Esophagus (tissue), 2 donors: ENCODE results near the gene CNOT6L. TPM values are rescaled to one million over a fixed set of nuclear protein-coding genes. Genes with fewer than 3 reads are reported as not detected.

Experiments used
- H3K27ac ChIP-seq, 2 donors: one replicate each; pipeline ENCODE4 v1.5.1; 2013; ENCODE audit warnings: low read depth in 2 of 2, mild to moderate bottlenecking in 2 of 2, inconsistent platforms in 1 of 2, low read length in 1 of 2, moderate library complexity in 1 of 2
- H3K27me3 ChIP-seq, 2 donors: one replicate each; pipeline ENCODE4 v1.6.1; 2013; ENCODE audit warnings: low read length in 2 of 2, control low read depth in 1 of 2, mild to moderate bottlenecking in 1 of 2; ENCODE audit not compliant: insufficient read depth in 2 of 2, control insufficient read depth in 1 of 2
- H3K36me3 ChIP-seq, 2 donors: one replicate each; pipeline ENCODE4 v1.6.1; 2013; ENCODE audit warnings: low read length in 1 of 2; ENCODE audit not compliant: control insufficient read depth in 2 of 2, insufficient read depth in 2 of 2
- H3K4me1 ChIP-seq, 2 donors: one replicate each; pipeline ENCODE4 v1.6.1; 2013; ENCODE audit warnings: low read length in 1 of 2; ENCODE audit not compliant: control insufficient read depth in 2 of 2, insufficient read depth in 2 of 2
- H3K4me3 ChIP-seq, 2 donors: one replicate each; pipeline ENCODE4 v1.5.1; 2013; ENCODE audit warnings: low read length in 2 of 2, mild to moderate bottlenecking in 2 of 2, low read depth in 1 of 2, moderate library complexity in 1 of 2
- H3K9me3 ChIP-seq, 2 donors: one replicate each; pipeline ENCODE4 v1.6.1; 2013; ENCODE audit warnings: mild to moderate bottlenecking in 2 of 2, low read depth in 1 of 2, low read length in 1 of 2, moderate library complexity in 1 of 2; ENCODE audit not compliant: control insufficient read depth in 2 of 2, insufficient read depth in 1 of 2
- WGBS, 2 donors: extraction: QIAGEN DNeasy Blood & Tissue Kit; methylation state at CpG; one replicate each; pipeline ENCODE4 v1.1.7; 2013; 5-methylcytosine and 5-hydroxymethylcytosine counted together
- polyA plus RNA-seq, 2 donors: library from polyadenylated mRNA; stranded (reverse); fragments of 200-250 nt; gene quantifications; one replicate each; pipeline ENCODE4 v1.2.3, GENCODE V29; 2013
- donor health status: healthy with polysubstance abuse.
- donor health status: Bipolar disorder and iron deficiency.

The CNOT6L gene
- polyA plus RNA-seq, 2 donors, result 2.8 to 4.3 TPM

DNA sequence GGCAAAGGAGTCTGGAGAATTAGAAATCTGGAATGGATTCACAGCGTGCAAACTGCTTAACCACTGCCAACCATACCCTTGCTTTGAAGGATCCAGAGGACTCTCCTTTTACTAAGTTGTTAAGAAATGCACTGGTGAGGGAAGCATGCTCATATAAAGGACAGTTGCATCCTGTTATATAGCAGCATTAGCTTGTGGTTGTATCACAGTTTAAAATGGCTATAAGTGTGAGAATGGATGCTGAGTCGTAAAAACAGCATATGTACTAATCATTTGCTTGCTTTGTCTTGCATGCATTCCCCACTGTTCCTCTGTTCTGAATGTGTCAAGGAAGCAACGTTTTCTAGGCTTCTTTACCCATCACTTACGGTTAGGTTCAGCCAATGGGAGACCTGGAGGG, 112.5 kb downstream of the CNOT6L start:
- Histone ChIP-seq H3K9me3 (no peaks in the 10 kb centered on the region), H3K4me1 (no peaks in the 10 kb centered on the region), H3K27ac (no peak overlapping the region), H3K27me3 (no peaks in the 10 kb centered on the region), H3K36me3 (no peaks in the 10 kb centered on the region), H3K4me3 (no peak overlapping the region)
- WGBS, 2 donors, result 63 to 68% methylated on average over 4 of the region's 4 CpGs

DNA sequence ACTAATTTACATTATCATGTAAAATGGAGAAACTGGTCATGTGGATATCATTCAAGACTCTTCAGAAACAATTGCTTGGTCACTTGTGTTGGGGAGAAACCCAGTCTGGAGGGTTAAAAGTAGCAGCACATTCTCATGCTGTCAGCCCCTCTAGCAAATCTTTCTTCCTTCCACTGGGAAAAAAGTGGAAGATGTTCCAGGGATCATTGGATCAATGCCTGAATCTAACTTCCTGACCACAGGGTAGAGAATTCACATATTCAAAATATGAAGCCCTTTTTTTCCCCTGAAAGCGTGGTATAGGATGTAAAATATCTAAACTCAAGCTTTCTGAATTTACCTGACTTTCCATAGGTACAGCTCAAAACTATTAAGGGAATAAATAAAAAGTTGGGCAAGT, 115.5 kb downstream of the CNOT6L start:
- Histone ChIP-seq H3K27ac (no peak overlapping the region), H3K27me3 (no peaks in the 10 kb centered on the region), H3K36me3 (no peaks in the 10 kb centered on the region), H3K4me3 (no peak overlapping the region), H3K4me1 (no peaks in the 10 kb centered on the region), H3K9me3 (no peaks in the 10 kb centered on the region)
- WGBS, 2 donors, result 92 to 100% methylated on average over 1 of the region's 1 CpG

DNA sequence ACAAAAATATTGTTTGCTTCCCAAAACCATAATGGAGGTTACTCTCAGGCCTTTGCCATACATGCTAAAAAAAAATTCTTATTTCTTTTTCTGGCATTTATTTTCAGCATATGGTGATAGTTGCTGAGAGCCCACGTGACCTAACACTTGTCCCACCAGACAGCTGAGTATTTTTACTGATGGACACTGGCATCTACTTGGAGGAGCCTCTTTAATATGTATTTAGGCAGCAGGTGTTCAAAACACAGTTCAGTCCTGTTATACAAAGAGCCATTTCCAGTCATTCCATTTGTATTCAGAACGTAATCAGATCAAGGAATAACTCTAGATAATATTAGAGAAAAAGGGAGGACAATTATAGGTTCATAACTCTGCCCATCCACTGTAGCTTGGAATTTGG, 118.0 kb downstream of the CNOT6L start:
- 79 to 80% methylated on average over 2 of the region's 2 CpGs for WGBS, 2 donors
- Histone ChIP-seq H3K4me3 (no peak overlapping the region), H3K27me3 (no peaks in the 10 kb centered on the region), H3K9me3 (no peaks in the 10 kb centered on the region), H3K27ac (no peak overlapping the region), H3K4me1 (no peaks in the 10 kb centered on the region), H3K36me3 (no peaks in the 10 kb centered on the region)

DNA sequence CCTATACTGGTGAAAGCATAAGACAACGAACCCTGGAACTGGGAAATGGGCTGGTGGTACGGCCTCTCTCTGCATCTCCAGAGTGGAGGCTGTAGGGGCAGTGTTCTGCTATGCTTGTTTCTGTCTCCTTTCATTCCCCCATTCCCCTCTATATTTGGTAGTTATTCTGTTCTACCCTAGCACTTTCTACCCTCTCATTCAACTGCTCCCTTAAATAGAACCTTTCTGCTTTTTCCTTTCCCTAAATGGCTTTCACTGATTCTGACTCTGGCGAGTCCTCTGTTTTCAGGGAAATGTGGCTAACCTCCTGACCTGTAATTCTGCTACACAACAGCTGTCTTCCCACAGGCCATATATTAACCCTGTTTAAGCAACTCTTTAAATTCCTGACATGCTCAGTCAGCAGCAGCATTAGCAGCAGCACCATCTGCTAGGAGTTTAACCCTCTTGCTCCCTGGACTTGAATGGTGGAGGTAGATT, 119.4 kb downstream of the CNOT6L start:
- no peak overlapping the region for H3K4me3 ChIP-seq
- H3K36me3 ChIP-seq, result no peaks in the 10 kb centered on the region
- no peak overlapping the region for H3K27ac ChIP-seq
- no peaks in the 10 kb centered on the region for H3K9me3 ChIP-seq
- H3K27me3 ChIP-seq, result no peaks in the 10 kb centered on the region
- WGBS, 2 donors, result 53 to 58% methylated on average over 3 of the region's 3 CpGs
- no peaks in the 10 kb centered on the region for H3K4me1 ChIP-seq

DNA sequence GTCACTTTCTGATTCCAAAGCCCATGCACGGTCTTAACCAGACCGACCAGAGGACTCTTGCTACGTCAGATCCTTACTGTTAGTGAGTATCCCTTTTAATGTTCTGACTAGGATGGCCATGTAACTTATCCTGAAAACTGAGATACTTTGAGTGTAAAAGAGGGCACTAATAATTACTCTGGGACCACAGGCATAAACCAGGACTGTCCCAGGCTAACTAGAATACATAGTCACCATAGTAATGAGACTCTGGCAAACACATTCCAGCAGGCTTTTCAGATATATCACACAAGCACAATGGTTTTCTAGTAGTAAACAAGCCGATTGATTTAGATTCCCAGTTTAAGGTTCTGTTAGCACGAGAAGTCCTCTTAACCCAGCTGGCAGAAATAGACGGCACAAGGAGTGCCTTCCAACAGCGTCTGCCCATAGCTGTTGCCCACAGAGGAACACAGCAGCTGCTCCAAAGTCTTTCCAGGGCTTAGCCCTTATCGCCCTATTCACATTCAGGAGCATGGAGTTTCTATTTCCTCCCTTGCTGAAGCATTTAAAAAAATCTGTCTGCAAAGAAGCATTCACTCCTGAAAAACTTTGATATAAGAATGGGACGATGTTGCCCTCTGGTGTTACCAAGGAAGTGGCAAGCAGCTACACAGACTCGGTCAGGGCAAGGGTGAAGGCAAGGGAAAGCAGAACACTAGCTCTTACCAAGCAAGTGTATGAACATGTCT, 121.1 kb downstream of the CNOT6L start:
- WGBS, 2 donors, result 48 to 66% methylated on average over 10 of the region's 10 CpGs
- no peaks in the 10 kb centered on the region for H3K9me3 ChIP-seq
- no peak overlapping the region for H3K4me3 ChIP-seq
- H3K36me3 ChIP-seq, result no peaks in the 10 kb centered on the region
- no peaks in the 10 kb centered on the region for H3K27me3 ChIP-seq
- H3K27ac ChIP-seq, result no peak overlapping the region
- H3K4me1 ChIP-seq, result no peaks in the 10 kb centered on the region

DNA sequence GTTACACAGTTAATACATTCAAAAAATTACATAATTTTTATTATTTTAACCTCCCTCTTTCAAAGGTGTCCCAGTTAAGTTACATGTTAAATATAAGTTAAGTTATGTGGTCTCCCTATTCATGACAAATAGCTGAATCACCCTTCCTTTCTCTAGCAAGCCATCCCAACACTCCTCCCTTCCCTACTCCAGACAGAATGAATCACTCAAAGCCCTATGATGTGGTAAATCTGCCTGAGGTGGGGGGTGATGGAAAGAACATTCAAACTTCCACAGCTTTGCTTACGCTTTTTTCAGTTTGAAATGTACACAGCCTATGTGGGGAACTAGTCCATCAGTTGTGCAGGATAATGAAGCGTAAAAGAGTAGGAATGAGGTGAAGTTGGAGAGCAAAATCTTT, 123.4 kb downstream of the CNOT6L start:
- Histone ChIP-seq H3K4me3 (no peak overlapping the region), H3K9me3 (no peaks in the 10 kb centered on the region), H3K4me1 (no peaks in the 10 kb centered on the region), H3K36me3 (no peaks in the 10 kb centered on the region), H3K27ac (no peak overlapping the region), H3K27me3 (no peaks in the 10 kb centered on the region)
- 82 to 95% methylated on average over 2 of the region's 2 CpGs for WGBS, 2 donors

DNA sequence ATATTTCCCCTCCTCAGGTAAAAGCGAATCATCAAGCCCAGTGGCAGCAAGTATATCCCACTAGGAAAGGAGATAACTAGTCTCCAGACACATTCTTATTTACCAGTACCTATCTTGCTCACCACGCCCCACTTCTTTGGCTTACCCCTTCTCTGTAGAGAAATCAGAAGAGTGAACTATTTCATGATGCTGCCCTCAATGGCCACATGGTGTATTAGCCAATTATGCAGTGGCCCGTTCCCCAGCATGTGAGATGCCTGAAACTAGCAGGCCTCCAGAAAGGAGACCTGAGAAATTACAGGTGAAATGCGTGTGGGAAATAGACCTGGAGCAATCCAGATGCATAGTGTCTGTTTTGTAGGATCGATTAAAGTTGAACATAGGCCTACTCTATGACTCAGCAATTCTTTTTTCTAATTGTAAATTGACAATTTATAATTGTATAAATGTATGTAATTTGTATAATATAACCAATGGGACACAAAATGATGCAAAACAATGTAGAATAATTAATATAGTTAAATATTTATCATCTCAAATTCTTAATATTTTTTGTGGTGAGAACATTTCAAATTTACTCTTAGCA, 126.2 kb downstream of the CNOT6L start:
- Histone ChIP-seq H3K9me3 (no peaks in the 10 kb centered on the region), H3K4me1 (no peaks in the 10 kb centered on the region), H3K27me3 (no peaks in the 10 kb centered on the region), H3K27ac (no peak overlapping the region), H3K4me3 (no peak overlapping the region), H3K36me3 (no peaks in the 10 kb centered on the region)
- 95 to 96% methylated on average over 5 of the region's 5 CpGs for WGBS, 2 donors

DNA sequence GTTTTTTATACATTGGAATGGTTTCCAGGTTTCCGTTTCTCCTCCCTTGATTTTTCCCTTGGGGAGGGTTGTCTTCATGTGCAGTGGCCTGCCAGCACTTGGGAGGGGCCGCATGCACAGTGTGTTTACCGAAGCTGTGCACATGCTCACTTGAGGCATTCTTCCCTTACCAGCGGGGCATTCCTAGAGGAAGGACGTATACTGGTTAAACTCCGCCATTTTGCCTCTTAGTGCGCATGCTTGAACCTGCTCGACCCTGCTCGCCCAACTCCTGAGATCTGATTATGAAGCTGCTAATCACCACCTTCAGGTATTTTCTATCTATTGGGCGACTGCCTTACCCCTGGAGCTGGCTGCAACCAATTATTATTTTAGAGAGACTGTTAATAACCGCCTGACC, 137.4 kb downstream of the CNOT6L start:
- Histone ChIP-seq H3K4me3 (no peak overlapping the region), H3K4me1 (no peaks in the 10 kb centered on the region), H3K9me3 (no peaks in the 10 kb centered on the region), H3K27me3 (no peaks in the 10 kb centered on the region), H3K27ac (no peak overlapping the region), H3K36me3 (no peaks in the 10 kb centered on the region)
- WGBS, 2 donors, result 89 to 91% methylated on average over 11 of the region's 11 CpGs

DNA sequence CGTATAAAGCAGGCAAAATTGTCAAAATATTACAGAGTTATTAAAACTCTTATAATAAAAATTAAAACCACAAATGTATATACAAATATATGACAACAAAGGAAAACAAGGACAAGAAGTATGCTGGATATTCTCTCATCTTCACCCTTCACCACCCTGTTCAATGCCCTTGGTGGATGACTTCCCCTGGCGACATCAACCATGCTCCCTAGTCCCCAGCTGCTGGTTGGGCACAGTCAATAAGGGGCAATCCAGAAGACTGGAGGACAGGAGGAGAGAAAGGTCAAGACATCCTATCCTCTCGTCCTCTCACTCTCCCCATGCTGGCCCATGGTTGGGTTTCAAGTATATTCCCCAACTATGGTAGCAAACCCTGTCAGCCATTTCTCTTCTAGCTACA, 142.3 kb downstream of the CNOT6L start:
- WGBS, 2 donors, result 91 to 97% methylated on average over 3 of the region's 3 CpGs
- Histone ChIP-seq H3K27ac (no peak overlapping the region), H3K36me3 (no peaks in the 10 kb centered on the region), H3K4me1 (no peaks in the 10 kb centered on the region), H3K9me3 (no peaks in the 10 kb centered on the region), H3K4me3 (no peak overlapping the region), H3K27me3 (no peaks in the 10 kb centered on the region)

DNA sequence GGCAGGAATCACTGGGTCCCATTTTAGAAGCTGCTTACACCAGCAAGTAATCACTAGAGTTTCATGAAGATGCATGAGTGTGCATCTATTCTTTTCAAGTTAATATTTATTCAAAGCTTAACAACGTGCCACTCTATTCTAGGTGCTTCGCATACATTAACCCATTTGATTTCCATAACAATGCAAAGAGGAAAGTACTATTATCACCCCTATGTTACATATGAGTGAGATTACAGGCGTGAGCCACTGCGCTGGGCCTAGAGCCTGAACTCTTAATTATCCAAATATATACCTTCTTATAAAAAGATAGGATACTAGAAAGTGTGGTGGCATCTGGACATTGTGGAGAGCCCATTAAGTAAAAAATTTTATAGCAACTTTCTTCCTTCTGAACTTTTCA, 148.1 kb downstream of the CNOT6L start:
- Histone ChIP-seq H3K9me3 (no peaks in the 10 kb centered on the region), H3K27me3 (no peaks in the 10 kb centered on the region), H3K27ac (no peak overlapping the region), H3K36me3 (no peaks in the 10 kb centered on the region), H3K4me1 (no peaks in the 10 kb centered on the region), H3K4me3 (no peak overlapping the region)
- 84 to 94% methylated on average over 4 of the region's 4 CpGs for WGBS, 2 donors
